Measurements from ENCODE around the gene TENM3.

DNA sequence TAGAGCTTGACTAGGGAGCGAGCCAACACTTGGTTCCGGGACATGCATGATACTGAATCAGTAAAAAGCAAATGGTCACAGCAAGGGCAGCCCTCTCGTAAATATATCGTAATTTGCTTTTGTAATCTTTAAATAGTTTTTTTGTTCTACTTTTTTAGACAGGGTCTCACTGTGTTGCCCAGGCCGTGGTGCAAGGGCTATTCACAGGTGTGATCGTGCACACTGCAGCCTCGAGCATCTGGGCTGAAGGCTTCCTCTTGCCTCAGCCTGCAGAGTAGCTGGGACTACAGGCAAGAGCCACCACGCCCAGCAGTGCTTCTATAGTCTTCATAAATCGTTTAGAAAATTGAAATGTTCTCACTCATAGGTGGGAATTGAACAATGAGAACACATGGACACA is 309.7 kb downstream of the TENM3 start:
- TF ChIP-seq, protein P1, sequence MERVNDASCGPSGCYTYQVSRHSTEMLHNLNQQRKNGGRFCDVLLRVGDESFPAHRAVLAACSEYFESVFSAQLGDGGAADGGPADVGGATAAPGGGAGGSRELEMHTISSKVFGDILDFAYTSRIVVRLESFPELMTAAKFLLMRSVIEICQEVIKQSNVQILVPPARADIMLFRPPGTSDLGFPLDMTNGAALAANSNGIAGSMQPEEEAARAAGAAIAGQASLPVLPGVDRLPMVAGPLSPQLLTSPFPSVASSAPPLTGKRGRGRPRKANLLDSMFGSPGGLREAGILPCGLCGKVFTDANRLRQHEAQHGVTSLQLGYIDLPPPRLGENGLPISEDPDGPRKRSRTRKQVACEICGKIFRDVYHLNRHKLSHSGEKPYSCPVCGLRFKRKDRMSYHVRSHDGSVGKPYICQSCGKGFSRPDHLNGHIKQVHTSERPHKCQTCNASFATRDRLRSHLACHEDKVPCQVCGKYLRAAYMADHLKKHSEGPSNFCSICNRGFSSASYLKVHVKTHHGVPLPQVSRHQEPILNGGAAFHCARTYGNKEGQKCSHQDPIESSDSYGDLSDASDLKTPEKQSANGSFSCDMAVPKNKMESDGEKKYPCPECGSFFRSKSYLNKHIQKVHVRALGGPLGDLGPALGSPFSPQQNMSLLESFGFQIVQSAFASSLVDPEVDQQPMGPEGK (CRISPR knock-in tag; IDR thresholded peaks at IDR 0.05; ENCODE audit: borderline replicate concordance), result no peak
- TF ChIP-seq, protein P2, sequence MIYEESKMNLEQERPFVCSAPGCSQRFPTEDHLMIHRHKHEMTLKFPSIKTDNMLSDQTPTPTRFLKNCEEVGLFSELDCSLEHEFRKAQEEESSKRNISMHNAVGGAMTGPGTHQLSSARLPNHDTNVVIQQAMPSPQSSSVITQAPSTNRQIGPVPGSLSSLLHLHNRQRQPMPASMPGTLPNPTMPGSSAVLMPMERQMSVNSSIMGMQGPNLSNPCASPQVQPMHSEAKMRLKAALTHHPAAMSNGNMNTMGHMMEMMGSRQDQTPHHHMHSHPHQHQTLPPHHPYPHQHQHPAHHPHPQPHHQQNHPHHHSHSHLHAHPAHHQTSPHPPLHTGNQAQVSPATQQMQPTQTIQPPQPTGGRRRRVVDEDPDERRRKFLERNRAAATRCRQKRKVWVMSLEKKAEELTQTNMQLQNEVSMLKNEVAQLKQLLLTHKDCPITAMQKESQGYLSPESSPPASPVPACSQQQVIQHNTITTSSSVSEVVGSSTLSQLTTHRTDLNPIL (CRISPR knock-in tag; IDR thresholded peaks at IDR 0.05; ENCODE audit: low read depth), result no peak
- TF ChIP-seq ZFP3 (CRISPR knock-in tag; IDR thresholded peaks at IDR 0.05), result no peak
- TF ChIP-seq ZNF565 (CRISPR knock-in tag; conservative IDR thresholded peaks at IDR 0.05; ENCODE audit: low read depth), result no peak
